SH-SY5Y (cell line): ENCODE results near the gene TMEM263.

Experiments used
- GATA2 ChIP-seq: IDR thresholded peaks from 2 replicates; pipeline ENCODE4 v1.6.1; 2011; ENCODE audit warnings: mild to moderate bottlenecking, low read depth, low read length
- GATA3 ChIP-seq: IDR thresholded peaks from 2 replicates; pipeline ENCODE4 v1.6.1; 2011; ENCODE audit warnings: low read depth, mild to moderate bottlenecking, low read length, moderate library complexity

GRCh38 chr12:106953352-106954250 is 2.1 kb upstream of the TMEM263 start:
- TF ChIP-seq GATA2 (no peak), GATA3 (no peak)
